ENCODE results near the gene LRP4. TPM values are rescaled to one million over a fixed set of nuclear protein-coding genes. Genes with fewer than 3 reads are reported as not detected.

Gene LRP4
- total RNA-seq, 1 experiment from 2014 or later = 6.8 TPM

DNA sequence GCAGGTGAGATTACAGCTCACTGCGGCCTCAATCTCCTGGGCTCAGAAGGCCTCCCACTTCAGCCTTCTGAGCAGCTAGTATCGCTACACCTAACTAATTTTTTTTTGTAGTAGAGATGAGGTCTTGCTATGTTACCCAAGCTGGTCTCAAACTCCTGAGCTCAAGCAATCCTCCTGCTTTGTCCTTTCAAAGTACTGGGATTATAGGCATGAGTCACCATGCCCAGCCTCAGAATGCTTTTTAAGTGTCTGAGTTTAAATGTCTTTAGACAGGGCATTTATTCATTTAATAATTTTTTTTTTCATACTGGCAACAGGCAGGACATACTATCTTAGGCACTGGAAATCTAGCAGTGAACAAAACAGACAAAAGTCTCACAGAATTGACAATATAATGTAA is 27.7 kb downstream of the LRP4 start:
- H3K27me3 ChIP-seq = no peaks in the 10 kb centered on the region
- H3K4me1 ChIP-seq = no peaks in the 10 kb centered on the region
- H3K4me3 ChIP-seq = no peak overlapping the region
- no peak overlapping the region for H3K27ac ChIP-seq
- no peaks in the 10 kb centered on the region for H3K36me3 ChIP-seq
- DNase-seq = no peak
- no peaks in the 10 kb centered on the region for H3K9me3 ChIP-seq (replicated peaks)

DNA sequence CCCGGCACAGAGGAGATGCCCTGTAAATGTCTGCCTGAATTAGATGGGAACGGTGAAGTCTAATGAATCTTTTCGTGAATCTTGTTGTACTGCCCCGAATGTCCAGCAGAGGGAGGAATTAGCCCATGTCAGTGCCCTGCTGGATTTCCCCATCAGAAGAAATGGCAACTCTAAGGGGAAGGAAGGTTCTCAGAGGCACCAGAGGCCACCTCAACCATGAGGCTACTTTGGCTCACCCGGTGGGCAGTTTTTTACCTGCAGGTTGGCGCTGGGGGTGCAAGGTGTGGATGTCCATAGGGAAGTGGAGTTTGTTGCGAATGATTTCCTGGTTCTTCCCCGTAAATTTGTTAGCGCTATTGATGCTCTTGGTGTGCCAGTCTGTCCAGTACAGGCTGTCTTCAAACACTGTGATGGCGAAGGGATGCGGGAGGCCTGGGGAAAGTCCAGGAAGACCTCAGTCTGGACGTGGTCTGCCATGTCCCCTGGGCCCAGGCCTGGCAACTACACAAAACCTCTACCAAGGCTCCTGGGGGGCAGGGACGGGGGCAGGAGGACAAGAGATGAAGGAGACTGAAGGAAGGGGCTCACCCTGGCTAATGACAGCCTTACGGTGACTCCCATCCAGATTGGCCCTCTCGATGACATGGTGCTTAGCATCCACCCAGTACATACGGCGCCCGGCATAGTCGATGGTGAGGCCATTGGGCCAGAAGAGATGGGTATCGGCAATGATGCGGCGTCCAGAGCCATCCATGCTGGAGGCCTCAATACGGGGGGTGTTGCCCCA is 28.5 kb downstream of the LRP4 start:
- DNase-seq = peak; percentile 68 to 88

DNA sequence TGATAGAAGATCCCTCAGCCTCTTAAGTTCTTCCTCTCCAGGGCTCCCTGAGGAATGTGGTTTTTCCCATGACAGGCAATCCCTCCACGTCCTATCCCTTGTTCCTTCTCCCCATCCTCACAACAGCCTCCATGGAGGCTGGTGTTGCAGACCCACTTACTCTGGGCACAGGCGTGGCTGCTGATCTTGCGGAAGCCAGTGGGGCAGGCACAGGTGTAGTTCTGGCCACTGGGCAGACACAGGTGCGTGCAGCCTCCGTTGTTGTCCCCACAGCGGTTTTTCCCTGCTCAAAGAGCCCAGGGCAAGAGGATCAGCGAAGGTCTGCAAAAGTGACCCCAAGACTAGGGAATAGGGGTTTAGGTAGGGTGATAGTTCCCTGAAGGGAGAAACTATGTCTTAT is 29.1 kb downstream of the LRP4 start:
- no peak for DNase-seq
- Histone ChIP-seq H3K4me1 (no peaks in the 10 kb centered on the region), H3K27me3 (no peaks in the 10 kb centered on the region), H3K4me3 (no peak overlapping the region), H3K9me3 (replicated peaks) (no peaks in the 10 kb centered on the region), H3K36me3 (no peaks in the 10 kb centered on the region), H3K27ac (no peak overlapping the region)

More for the DNA sequence above, 28.5 kb downstream of the LRP4 start:
- Histone ChIP-seq H3K4me1 (no peaks in the 10 kb centered on the region), H3K4me3 (no peak overlapping the region), H3K27me3 (no peaks in the 10 kb centered on the region), H3K27ac (no peak overlapping the region), H3K9me3 (replicated peaks) (no peaks in the 10 kb centered on the region), H3K36me3 (no peaks in the 10 kb centered on the region)

- H3K27ac ChIP-seq = no peak overlapping the region
- H3K27me3 ChIP-seq = no peaks in the 10 kb centered on the region
- no peak for DNase-seq
- H3K36me3 ChIP-seq = no peaks in the 10 kb centered on the region
- H3K4me1 ChIP-seq = no peaks in the 10 kb centered on the region
- H3K4me3 ChIP-seq = no peak overlapping the region
- H3K9me3 ChIP-seq (replicated peaks) = no peaks in the 10 kb centered on the region
These were observed 29.7 kb downstream of the LRP4 start for GRCh38 chr11:46888636-46889035.

GRCh38 chr11:46886211-46886610 is 32.1 kb downstream of the LRP4 start:
- 0 out of 2 replicates have a peak, but pooled peaks cover 2% of the 10 kb centered on the region for H3K36me3 ChIP-seq
- DNase-seq = no peak
- no peaks in the 10 kb centered on the region for H3K4me1 ChIP-seq
- H3K9me3 ChIP-seq (replicated peaks) = no peaks in the 10 kb centered on the region
- H3K4me3 ChIP-seq = no peak overlapping the region
- H3K27ac ChIP-seq = no peak overlapping the region
- H3K27me3 ChIP-seq = no peaks in the 10 kb centered on the region

GRCh38 chr11:46879056-46879585 is 39.2 kb downstream of the LRP4 start:
- DNase-seq = no peak
- H3K27ac ChIP-seq = no peak overlapping the region
- H3K36me3 ChIP-seq = 0 out of 2 replicates have a peak, but pooled peaks cover 8% of the 10 kb centered on the region
- H3K4me1 ChIP-seq = no peaks in the 10 kb centered on the region
- H3K4me3 ChIP-seq = no peak overlapping the region
- H3K9me3 ChIP-seq (replicated peaks) = no peaks in the 10 kb centered on the region
- no peaks in the 10 kb centered on the region for H3K27me3 ChIP-seq

GRCh38 chr11:46877580-46877979 is 40.8 kb downstream of the LRP4 start:
- Histone ChIP-seq H3K4me3 (no peak overlapping the region), H3K4me1 (no peaks in the 10 kb centered on the region), H3K27me3 (no peaks in the 10 kb centered on the region), H3K27ac (no peak overlapping the region), H3K36me3 (peaks cover 15% of the 10 kb centered on the region), H3K9me3 (replicated peaks) (no peaks in the 10 kb centered on the region)
- DNase-seq = no peak

DNA sequence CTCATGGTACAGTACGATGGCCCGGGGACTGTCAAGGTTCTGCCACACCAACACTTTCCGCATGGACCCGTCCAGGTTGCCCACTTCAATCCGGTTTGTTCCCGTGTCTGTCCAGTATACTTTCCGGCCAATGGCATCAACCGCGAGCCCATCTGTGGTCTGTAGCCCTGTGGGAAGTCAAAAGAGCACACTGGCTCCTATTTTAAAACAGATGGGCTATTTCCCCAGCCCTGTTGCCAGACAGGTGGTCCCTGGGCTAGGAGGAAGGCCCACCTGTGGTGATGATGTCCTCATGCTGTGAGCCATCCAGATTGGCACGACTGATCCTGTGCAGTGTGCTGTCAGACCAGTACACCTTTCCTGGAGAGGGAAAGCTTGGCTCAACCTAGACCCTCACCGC is 41.9 kb downstream of the LRP4 start:
- peaks cover 17% of the 10 kb centered on the region for H3K36me3 ChIP-seq
- H3K4me3 ChIP-seq = no peak overlapping the region
- H3K27me3 ChIP-seq = no peaks in the 10 kb centered on the region
- no peaks in the 10 kb centered on the region for H3K4me1 ChIP-seq
- H3K27ac ChIP-seq = no peak overlapping the region
- DNase-seq = no peak
- no peaks in the 10 kb centered on the region for H3K9me3 ChIP-seq (replicated peaks)

- Histone ChIP-seq H3K4me1 (no peaks in the 10 kb centered on the region), H3K36me3 (peaks cover 23% of the 10 kb centered on the region), H3K27me3 (no peaks in the 10 kb centered on the region), H3K9me3 (replicated peaks) (no peaks in the 10 kb centered on the region), H3K27ac (no peak overlapping the region), H3K4me3 (no peak overlapping the region)
- no peak for DNase-seq
These were observed 43.8 kb downstream of the LRP4 start for GRCh38 chr11:46874586-46874985.

DNA sequence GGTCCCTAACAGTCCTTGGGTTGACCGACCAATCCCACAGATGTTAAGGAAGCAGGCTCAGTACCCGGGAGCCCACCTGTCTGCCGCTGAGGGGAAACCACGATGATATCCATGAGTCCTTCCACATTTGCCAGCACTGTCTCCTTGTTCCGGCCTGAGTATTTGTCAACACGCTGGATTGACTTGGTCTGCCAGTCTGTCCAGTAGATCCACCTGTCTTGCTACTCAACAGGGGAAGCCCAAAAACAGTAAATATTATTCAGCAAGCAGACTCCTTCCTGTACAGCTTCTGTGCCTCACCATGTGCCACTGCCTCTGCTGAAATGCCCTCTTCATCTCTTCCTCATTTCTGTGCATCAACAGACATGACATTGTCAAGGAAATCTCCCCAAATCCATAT is 49.4 kb downstream of the LRP4 start:
- no peaks in the 10 kb centered on the region for H3K4me1 ChIP-seq
- no peak overlapping the region for H3K4me3 ChIP-seq
- H3K36me3 ChIP-seq = peaks cover 25% of the 10 kb centered on the region
- no peak for DNase-seq
- no peaks in the 10 kb centered on the region for H3K27me3 ChIP-seq
- no peaks in the 10 kb centered on the region for H3K9me3 ChIP-seq (replicated peaks)
- H3K27ac ChIP-seq = no peak overlapping the region

- H3K4me3 ChIP-seq = no peak overlapping the region
- H3K9me3 ChIP-seq (replicated peaks) = no peaks in the 10 kb centered on the region
- no peaks in the 10 kb centered on the region for H3K4me1 ChIP-seq
- H3K27ac ChIP-seq = no peak overlapping the region
- H3K36me3 ChIP-seq = peaks cover 31% of the 10 kb centered on the region
- no peak for DNase-seq
- H3K27me3 ChIP-seq = no peaks in the 10 kb centered on the region
These were observed 53.0 kb downstream of the LRP4 start for GRCh38 chr11:46865340-46865739.

DNA sequence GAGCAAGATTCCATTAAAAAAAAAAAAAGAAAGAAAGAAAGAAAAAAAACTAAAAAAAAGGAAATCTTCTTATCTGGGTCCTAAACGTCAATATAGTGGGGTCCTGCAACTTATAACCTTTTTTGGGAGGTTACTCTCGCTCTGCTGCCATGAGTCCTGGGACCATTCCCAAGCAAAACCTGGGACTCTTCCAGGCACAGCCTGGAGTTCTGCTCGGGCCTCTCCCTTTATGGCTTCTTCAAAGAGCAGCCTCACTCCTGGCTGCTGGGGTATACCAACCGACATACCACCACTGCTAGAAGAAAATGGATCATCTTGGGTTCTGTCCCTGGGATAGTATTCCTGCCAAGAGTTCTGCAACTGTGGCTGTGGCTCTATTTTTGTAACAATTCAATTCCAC is 58.1 kb downstream of the LRP4 start:
- no peak overlapping the region for H3K4me3 ChIP-seq
- no peak overlapping the region for H3K27ac ChIP-seq
- no peaks in the 10 kb centered on the region for H3K27me3 ChIP-seq
- H3K9me3 ChIP-seq (replicated peaks) = no peaks in the 10 kb centered on the region
- no peak for DNase-seq
- H3K36me3 ChIP-seq = peaks cover 23% of the 10 kb centered on the region
- H3K4me1 ChIP-seq = peaks cover 9% of the 10 kb centered on the region; the same call in 1 of the 2 replicates

- DNase-seq = no peak
These were observed 59.3 kb downstream of the LRP4 start for GRCh38 chr11:46858920-46859546.

DNA sequence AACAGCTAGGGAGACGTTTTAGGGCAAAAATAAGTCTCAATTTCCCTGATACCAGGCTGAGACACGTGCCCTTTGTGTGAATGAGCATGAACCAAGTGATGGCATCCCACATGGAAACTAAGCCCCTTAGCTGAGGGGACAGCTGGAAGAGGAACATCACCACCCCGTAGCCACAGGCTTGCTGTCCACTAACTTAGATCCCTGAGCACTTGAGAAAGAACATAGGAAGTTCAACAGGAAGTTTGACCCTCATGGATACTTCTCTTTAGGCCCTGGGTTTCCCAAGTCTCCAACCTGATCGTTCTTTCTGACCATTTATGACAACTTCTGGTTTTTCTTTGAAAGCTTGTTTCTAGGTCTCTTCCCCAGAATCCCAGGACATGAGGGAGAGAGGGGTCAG is 60.7 kb downstream of the LRP4 start:
- Histone ChIP-seq H3K4me1 (peaks cover 9% of the 10 kb centered on the region; the same call in 1 of the 2 replicates), H3K36me3 (peaks cover 14% of the 10 kb centered on the region), H3K27ac (no peak overlapping the region), H3K9me3 (replicated peaks) (no peaks in the 10 kb centered on the region), H3K27me3 (no peaks in the 10 kb centered on the region), H3K4me3 (no peak overlapping the region)
- no peak for DNase-seq

More at GRCh38 chr11:46858920-46859546, 59.3 kb downstream of the LRP4 start:
- no peak overlapping the region for H3K27ac ChIP-seq
- H3K36me3 ChIP-seq = peaks cover 23% of the 10 kb centered on the region
- peaks cover 9% of the 10 kb centered on the region; the same call in 1 of the 2 replicates for H3K4me1 ChIP-seq
- H3K27me3 ChIP-seq = no peaks in the 10 kb centered on the region
- H3K9me3 ChIP-seq (replicated peaks) = no peaks in the 10 kb centered on the region
- H3K4me3 ChIP-seq = no peak overlapping the region

DNA sequence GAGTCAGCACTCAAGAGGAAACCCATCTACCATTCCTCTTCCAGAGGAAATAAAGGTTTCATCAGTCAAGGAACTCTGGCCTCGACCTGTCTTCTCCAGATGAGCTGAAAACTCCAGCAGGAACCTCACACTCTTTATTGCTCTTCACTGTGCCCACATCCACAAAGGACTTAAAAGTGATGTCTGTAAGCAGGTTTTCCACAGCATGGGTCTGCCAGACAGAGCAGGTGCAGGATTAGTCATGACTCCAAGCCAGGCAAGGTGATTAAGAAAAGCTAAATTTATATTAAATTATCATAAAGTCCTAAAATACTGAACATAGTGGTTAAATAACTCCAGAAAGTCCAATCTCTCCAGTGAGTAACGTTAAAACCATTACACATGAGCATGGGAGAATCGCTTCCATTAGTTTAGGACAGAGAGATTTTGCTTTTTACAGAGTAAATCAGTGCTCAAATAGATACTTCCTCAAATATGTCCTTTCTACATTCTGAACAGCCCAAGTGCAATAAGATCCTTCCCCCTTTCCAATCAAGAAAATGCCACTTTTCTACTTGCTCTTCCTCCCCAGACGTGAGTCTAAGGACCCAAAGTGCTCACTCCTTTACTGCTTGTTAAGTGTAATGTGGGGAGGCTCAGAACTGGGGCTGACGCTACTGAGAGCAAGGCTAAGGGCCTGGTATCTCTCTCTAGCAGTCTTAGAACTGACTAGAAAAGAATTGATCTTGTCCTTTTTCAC is 61.6 kb downstream of the LRP4 start:
- peak; percentile 17 to 38 for DNase-seq
- Histone ChIP-seq H3K4me1 (peaks cover 9% of the 10 kb centered on the region; the same call in 1 of the 2 replicates), H3K27ac (no peak overlapping the region), H3K36me3 (peaks cover 7% of the 10 kb centered on the region), H3K27me3 (no peaks in the 10 kb centered on the region), H3K4me3 (no peak overlapping the region), H3K9me3 (replicated peaks) (no peaks in the 10 kb centered on the region; the same call in 1 of the 2 replicates)

All from SJCRH30 (cell line).